ENCODE data around the gene PRSS37. TPM values are rescaled to one million over a fixed set of nuclear protein-coding genes. Genes with fewer than 3 reads are reported as not detected.

Gene PRSS37
- total and polyA plus RNA-seq, 2 of the 13 experiments (the other 11 are each of a cell fraction or from before 2014, with no cell fraction given), result not detected

DNA sequence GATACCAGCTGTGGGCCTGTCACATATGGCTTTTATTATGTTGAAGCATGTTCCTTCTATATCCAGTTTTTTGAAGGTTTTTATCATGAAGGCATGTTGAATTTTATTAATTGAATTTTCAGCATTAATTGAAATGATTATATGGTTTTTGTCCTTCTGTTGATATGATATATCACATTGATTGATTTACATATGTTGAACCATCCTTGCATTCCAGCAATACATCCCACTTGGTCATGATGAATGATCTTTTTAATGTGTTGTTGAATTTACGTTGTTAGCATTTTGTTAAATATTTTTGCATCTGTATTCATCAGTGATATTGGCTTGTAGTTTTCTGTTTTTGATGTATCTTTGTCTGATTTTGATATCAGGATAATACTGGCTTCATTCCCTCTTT, 21.2 kb downstream of the PRSS37 start:
- BruUV-seq (replicated peaks), result no TSS peak
- Histone ChIP-seq H4K20me1 (ENCODE audit: insufficient read depth, low read length) (no peaks in the 10 kb centered on the region), H3K4me1 (ENCODE audit: insufficient read depth, low read length) (no peaks in the 10 kb centered on the region), H3K79me2 (ENCODE audit: insufficient read depth, low read length) (no peaks in the 10 kb centered on the region), H3K4me2 (ENCODE audit: low read depth, low read length) (no peak overlapping the region), H3K27me3 (ENCODE audit: control insufficient read depth in 1 of 2, insufficient read depth in 2 of 2, low read length in 2 of 2) (no peaks in the 10 kb centered on the region), H3K27ac (ENCODE audit: extremely low read length, insufficient read depth, low read length) (no peak overlapping the region), H3K9me3 (ENCODE audit: low read length) (peaks cover 21% of the 10 kb centered on the region), H3K9ac (ENCODE audit: insufficient read depth, low read depth, low read length) (no peak overlapping the region), H2AFZ (ENCODE audit: low read length) (no peak overlapping the region), H3K4me3 (replicated peaks in 1 of 3; ENCODE audit: insufficient read depth in 1 of 3, low read depth in 2 of 3, low read length in 3 of 3) (no peak overlapping the region), H3K36me3 (replicated peaks in 1 of 2; ENCODE audit: control insufficient read depth in 1 of 2, insufficient read depth in 2 of 2, low read length in 2 of 2) (no peaks in the 10 kb centered on the region)
- WGBS (ENCODE audit: low lambda C conversion rate), result 47% methylated on average over 1 of the region's 1 CpG
- no peak for FAIRE-seq
- ChIA-PET CTCF (ENCODE audit: low intra/inter-chr PET ratio, low total read pairs) (no interaction called here), POLR2A (no interaction called here)
- intact Hi-C loops (cut with micrococcal nuclease; ENCODE audit: unreplicated experiment), result no loop called here
- in situ Hi-C loops (cut with HindIII; ENCODE audit: extremely low pct_ligation_motif_present, low pct_unique_long_range_greater_than_20kb), result no loop called here
- no peak for DNase-seq (ENCODE audit: low spot score)
- TF ChIP-seq ZFP91 (CRISPR knock-in tag; IDR thresholded peaks at IDR 0.05; ENCODE audit: borderline replicate concordance) (no peak), SATB2 (CRISPR knock-in tag; IDR thresholded peaks at IDR 0.05) (no peak)
- no peak for ATAC-seq

- no peak for FAIRE-seq
- in situ Hi-C loops (cut with HindIII; ENCODE audit: extremely low pct_ligation_motif_present, low pct_unique_long_range_greater_than_20kb), result no loop called here
- TF ChIP-seq RBAK (CRISPR knock-in tag; IDR thresholded peaks at IDR 0.05) (no peak), ZIK1 (CRISPR knock-in tag; IDR thresholded peaks at IDR 0.05; ENCODE audit: borderline replicate concordance, low read depth) (no peak), IRF2 (CRISPR knock-in tag; IDR thresholded peaks at IDR 0.05) (no peak), NFKB2 (CRISPR knock-in tag; IDR thresholded peaks at IDR 0.05; ENCODE audit: borderline replicate concordance) (no peak), MEIS1 (CRISPR knock-in tag; IDR thresholded peaks at IDR 0.05; ENCODE audit: borderline replicate concordance) (no peak), ARID5B (CRISPR knock-in tag; IDR thresholded peaks at IDR 0.05) (no peak), ZNF33B (CRISPR knock-in tag; IDR thresholded peaks at IDR 0.05) (no peak)
- TF ChIP-seq, protein P1, sequence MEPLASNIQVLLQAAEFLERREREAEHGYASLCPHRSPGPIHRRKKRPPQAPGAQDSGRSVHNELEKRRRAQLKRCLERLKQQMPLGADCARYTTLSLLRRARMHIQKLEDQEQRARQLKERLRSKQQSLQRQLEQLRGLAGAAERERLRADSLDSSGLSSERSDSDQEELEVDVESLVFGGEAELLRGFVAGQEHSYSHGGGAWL (CRISPR knock-in tag; IDR thresholded peaks at IDR 0.05), result no peak
- TF ChIP-seq, protein P2, sequence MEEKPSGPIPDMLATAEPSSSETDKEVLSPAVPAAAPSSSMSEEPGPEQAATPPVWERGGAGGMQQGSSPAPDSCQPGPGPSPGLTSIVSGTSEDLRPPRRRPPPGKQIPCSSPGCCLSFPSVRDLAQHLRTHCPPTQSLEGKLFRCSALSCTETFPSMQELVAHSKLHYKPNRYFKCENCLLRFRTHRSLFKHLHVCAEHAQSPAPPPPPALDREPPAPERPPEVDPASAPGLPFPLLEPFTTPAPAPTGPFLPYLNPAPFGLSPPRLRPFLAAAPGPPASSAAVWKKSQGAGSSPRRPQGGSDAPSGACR (CRISPR knock-in tag; IDR thresholded peaks at IDR 0.05), result no peak
Observed at GRCh38 chr7:141792526-141792925, 48.8 kb downstream of the PRSS37 start.

More at GRCh38 chr7:141792526-141792925, 48.8 kb downstream of the PRSS37 start:
- WGBS (ENCODE audit: low lambda C conversion rate), result 81% methylated on average over 2 of the region's 2 CpGs
- POLR2A ChIA-PET, result no interaction called here
- no peak overlapping the region for H3K4me3 ChIP-seq (replicated peaks in 1 of 3; ENCODE audit: insufficient read depth in 1 of 3, low read depth in 2 of 3, low read length in 3 of 3)
- H3K27ac ChIP-seq (ENCODE audit: extremely low read length, insufficient read depth, low read length), result no peak overlapping the region
- no peaks in the 10 kb centered on the region for H3K9me3 ChIP-seq (ENCODE audit: low read length)
- BruUV-seq (replicated peaks), result no TSS peak
- H3K4me2 ChIP-seq (ENCODE audit: low read depth, low read length), result no peak overlapping the region
- no peaks in the 10 kb centered on the region for H3K27me3 ChIP-seq (ENCODE audit: control insufficient read depth in 1 of 2, insufficient read depth in 2 of 2, low read length in 2 of 2)
- intact Hi-C loops (cut with micrococcal nuclease; ENCODE audit: unreplicated experiment), result no loop called here
- H3K36me3 ChIP-seq (replicated peaks in 1 of 2; ENCODE audit: control insufficient read depth in 1 of 2, insufficient read depth in 2 of 2, low read length in 2 of 2), result peaks cover 2 to 23% of the 10 kb centered on the region in 2 experiments; a peak in 4 of 5 replicates
- H2AFZ ChIP-seq (ENCODE audit: low read length), result no peak overlapping the region
- H4K20me1 ChIP-seq (ENCODE audit: insufficient read depth, low read length), result no peaks in the 10 kb centered on the region
- CTCF ChIA-PET (ENCODE audit: low intra/inter-chr PET ratio, low total read pairs), result no interaction called here
- DNase-seq (ENCODE audit: low spot score) (no peak), ATAC-seq (no peak)
- no peaks in the 10 kb centered on the region for H3K79me2 ChIP-seq (ENCODE audit: insufficient read depth, low read length)
- no peaks in the 10 kb centered on the region for H3K4me1 ChIP-seq (ENCODE audit: insufficient read depth, low read length)
- H3K9ac ChIP-seq (ENCODE audit: insufficient read depth, low read depth, low read length), result no peak overlapping the region

Measured in HepG2 (cell line).